HEK293 (cell line): ENCODE measurements around the gene TARDBP.

Experiments
- GLI2 ChIP-seq: fragments of 450-650 bp; formaldehyde crosslinking; IDR thresholded peaks from 2 replicates; pipeline ENCODE4; 2017; ENCODE audit warnings: missing biosample characterization, missing genetic modification characterization, low read depth, borderline replicate concordance
- HOXC10 ChIP-seq: sonication (generic); formaldehyde crosslinking; IDR thresholded peaks from 2 replicates; pipeline ENCODE4 v1.8.1; 2023; ENCODE audit warnings: mild to moderate bottlenecking, missing genetic modification reagents
- HOXD13 ChIP-seq: sonication (generic); formaldehyde crosslinking; IDR thresholded peaks from 2 replicates; pipeline ENCODE4 v1.8.0; 2022; ENCODE audit warnings: missing genetic modification reagents, borderline replicate concordance
- KLF9 ChIP-seq: fragments of 450-650 bp; formaldehyde crosslinking; IDR thresholded peaks from 2 replicates; pipeline ENCODE4 v1.5.1; 2016; ENCODE audit warnings: missing biosample characterization, missing genetic modification characterization, low read depth
- REPIN1 ChIP-seq: fragments of 450-650 bp; formaldehyde crosslinking; IDR thresholded peaks from 2 replicates; pipeline ENCODE4 v1.5.1; 2017; ENCODE audit warnings: missing biosample characterization, missing genetic modification characterization, low read depth
- SCRT1 ChIP-seq: fragments of 450-650 bp; formaldehyde crosslinking; IDR thresholded peaks from 2 replicates; pipeline ENCODE4 v1.5.1; 2016; ENCODE audit warnings: missing biosample characterization, missing genetic modification characterization, borderline replicate concordance
- SCRT2 ChIP-seq: fragments of 450-650 bp; formaldehyde crosslinking; IDR thresholded peaks from 2 replicates; pipeline ENCODE4 v1.5.1; 2016; ENCODE audit warnings: missing biosample characterization, missing genetic modification characterization
- SETDB1 ChIP-seq: IDR thresholded peaks from one replicate; pipeline ENCODE4 v1.6.1; 2017; ENCODE audit warnings: mild to moderate bottlenecking, low read length, moderate library complexity, mixed read lengths; ENCODE audit not compliant: insufficient read length
- YY1 ChIP-seq: fragments of 450-650 bp; formaldehyde crosslinking; IDR thresholded peaks from 2 replicates; pipeline ENCODE4 v1.5.1; 2018; ENCODE audit warnings: missing biosample characterization, missing genetic modification characterization
- ZBTB20 ChIP-seq: fragments of 450-650 bp; formaldehyde crosslinking; IDR thresholded peaks from 2 replicates; pipeline ENCODE4 v1.5.1; 2016; ENCODE audit warnings: missing biosample characterization, missing genetic modification characterization
- ZBTB48 ChIP-seq: fragments of 450-650 bp; formaldehyde crosslinking; IDR thresholded peaks from 2 replicates; pipeline ENCODE4 v1.5.1; 2016; ENCODE audit warnings: missing biosample characterization, missing genetic modification characterization
- ZFHX2 ChIP-seq: fragments of 450-650 bp; formaldehyde crosslinking; conservative IDR thresholded peaks from 2 replicates; pipeline ENCODE4 v1.5.1; 2016; ENCODE audit warnings: missing biosample characterization, missing genetic modification characterization
- ZNF112 ChIP-seq: fragments of 450-650 bp; formaldehyde crosslinking; IDR thresholded peaks from 2 replicates; pipeline ENCODE4 v1.5.0; 2017; ENCODE audit warnings: missing biosample characterization, missing genetic modification characterization
- ZNF133 ChIP-seq: fragments of 450-650 bp; formaldehyde crosslinking; IDR thresholded peaks from 2 replicates; pipeline ENCODE4 v1.5.1; 2016; ENCODE audit warnings: missing biosample characterization, missing genetic modification characterization
- ZNF138 ChIP-seq: fragments of 450-650 bp; formaldehyde crosslinking; IDR thresholded peaks from 2 replicates; pipeline ENCODE4 v1.5.1; 2016; ENCODE audit warnings: missing biosample characterization, missing genetic modification characterization, borderline replicate concordance
- ZNF157 ChIP-seq: fragments of 450-650 bp; formaldehyde crosslinking; IDR thresholded peaks from 2 replicates; pipeline ENCODE4 v1.5.1; 2016; ENCODE audit warnings: missing biosample characterization, missing genetic modification characterization
- ZNF391 ChIP-seq: fragments of 450-650 bp; formaldehyde crosslinking; IDR thresholded peaks from 2 replicates; pipeline ENCODE4 v1.5.1; 2016; ENCODE audit warnings: low read depth, missing biosample characterization, missing genetic modification characterization, borderline replicate concordance
- ZNF426 ChIP-seq: fragments of 450-650 bp; formaldehyde crosslinking; IDR thresholded peaks from 2 replicates; pipeline ENCODE4 v1.5.1; 2017; ENCODE audit warnings: missing biosample characterization, missing genetic modification characterization, mild to moderate bottlenecking, inconsistent platforms, moderate library complexity
- ZNF501 ChIP-seq: fragments of 450-650 bp; formaldehyde crosslinking; IDR thresholded peaks from 2 replicates; pipeline ENCODE4 v1.5.1; 2016; ENCODE audit warnings: missing biosample characterization, missing genetic modification characterization
- ZNF560 ChIP-seq: fragments of 450-650 bp; formaldehyde crosslinking; IDR thresholded peaks from 2 replicates; pipeline ENCODE4 v1.5.1; 2017; ENCODE audit warnings: missing biosample characterization, missing genetic modification characterization, borderline replicate concordance
- ZNF624 ChIP-seq: fragments of 450-650 bp; formaldehyde crosslinking; IDR thresholded peaks from 2 replicates; pipeline ENCODE4 v1.5.1; 2017; ENCODE audit warnings: missing biosample characterization, missing genetic modification characterization
- ZNF660 ChIP-seq: fragments of 450-650 bp; IDR thresholded peaks from 2 replicates; pipeline ENCODE4 v1.5.1; 2018; ENCODE audit warnings: missing biosample characterization, mild to moderate bottlenecking, missing genetic modification characterization
- ZNF747 ChIP-seq: fragments of 450-650 bp; formaldehyde crosslinking; IDR thresholded peaks from 2 replicates; pipeline ENCODE4 v1.5.1; 2016; ENCODE audit warnings: missing biosample characterization, missing genetic modification characterization
- ZSCAN16 ChIP-seq: fragments of 450-650 bp; formaldehyde crosslinking; IDR thresholded peaks from 2 replicates; pipeline ENCODE4 v1.5.1; 2016; ENCODE audit warnings: missing biosample characterization, missing genetic modification characterization
- ZXDB ChIP-seq: fragments of 450-650 bp; formaldehyde crosslinking; IDR thresholded peaks from 2 replicates; pipeline ENCODE4 v1.5.1; 2016; ENCODE audit warnings: missing biosample characterization, missing genetic modification characterization
- TF ChIP-seq, protein P1 (sequence below): fragments of 450-650 bp; formaldehyde crosslinking; IDR thresholded peaks from 2 replicates; pipeline ENCODE4 v1.5.1; 2016; ENCODE audit warnings: missing biosample characterization, missing genetic modification characterization
- TF ChIP-seq, protein P2 (sequence below): fragments of 450-650 bp; IDR thresholded peaks from 2 replicates; pipeline ENCODE4 v1.5.1; 2018; ENCODE audit warnings: missing biosample characterization, missing genetic modification characterization
- TF ChIP-seq, protein P3 (sequence below): fragments of 450-650 bp; formaldehyde crosslinking; optimal IDR thresholded peaks from 2 replicates; pipeline ENCODE3; 2016; ENCODE audit warnings: missing biosample characterization, mild to moderate bottlenecking, missing genetic modification characterization
- TF ChIP-seq, protein P4 (sequence below): fragments of 450-650 bp; formaldehyde crosslinking; IDR thresholded peaks from 2 replicates; pipeline ENCODE4 v1.5.1; 2016; ENCODE audit warnings: missing biosample characterization, missing genetic modification characterization
- TF ChIP-seq, protein P5 (sequence below): fragments of 450-650 bp; formaldehyde crosslinking; IDR thresholded peaks from 2 replicates; pipeline ENCODE4 v1.5.1; 2016; ENCODE audit warnings: missing biosample characterization, missing genetic modification characterization

TARDBP gene

DNA sequence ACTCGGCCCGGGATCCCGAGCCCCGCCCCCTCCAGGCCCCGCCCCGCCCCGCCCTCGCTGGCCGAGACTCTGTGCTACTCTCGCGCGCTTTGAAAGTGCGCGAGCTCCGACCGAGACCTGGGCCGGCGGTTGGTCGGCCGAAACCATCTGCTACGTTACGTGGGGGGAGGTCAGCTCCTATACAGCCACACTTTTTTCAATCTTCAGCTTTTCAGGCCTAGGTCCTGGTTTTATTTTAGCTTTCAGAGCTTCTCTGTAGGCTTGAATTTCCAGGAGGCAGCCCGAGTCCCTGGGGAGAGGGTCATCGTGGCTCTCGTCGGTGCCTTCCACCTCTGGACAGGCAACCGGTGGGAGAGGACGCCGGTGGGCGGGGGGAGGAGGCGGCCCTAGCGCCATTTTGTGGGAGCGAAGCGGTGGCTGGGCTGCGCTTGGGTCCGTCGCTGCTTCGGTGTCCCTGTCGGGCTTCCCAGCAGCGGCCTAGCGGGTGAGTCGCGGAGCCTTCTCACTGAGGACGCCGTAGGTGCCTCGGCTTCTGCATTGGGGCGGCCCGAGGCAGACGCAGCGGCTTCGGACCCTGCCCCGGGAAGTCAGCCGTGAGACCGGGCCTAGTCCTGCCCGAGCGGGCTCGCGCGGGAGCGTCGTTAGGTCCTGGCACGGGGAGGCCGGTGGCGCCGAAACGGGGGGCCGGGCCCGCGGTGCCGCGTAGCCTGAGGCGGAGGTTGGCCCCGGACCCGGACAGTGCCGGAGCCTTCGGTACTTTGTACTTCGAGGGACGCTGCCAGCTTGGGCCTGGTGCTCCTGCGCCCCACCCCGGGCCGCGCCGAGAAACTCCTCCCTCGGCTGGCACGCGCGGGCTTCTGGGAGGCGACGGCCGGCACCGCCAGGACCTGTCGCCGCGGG is at the start of gene TARDBP (continued):
- TF ChIP-seq, protein P1, sequence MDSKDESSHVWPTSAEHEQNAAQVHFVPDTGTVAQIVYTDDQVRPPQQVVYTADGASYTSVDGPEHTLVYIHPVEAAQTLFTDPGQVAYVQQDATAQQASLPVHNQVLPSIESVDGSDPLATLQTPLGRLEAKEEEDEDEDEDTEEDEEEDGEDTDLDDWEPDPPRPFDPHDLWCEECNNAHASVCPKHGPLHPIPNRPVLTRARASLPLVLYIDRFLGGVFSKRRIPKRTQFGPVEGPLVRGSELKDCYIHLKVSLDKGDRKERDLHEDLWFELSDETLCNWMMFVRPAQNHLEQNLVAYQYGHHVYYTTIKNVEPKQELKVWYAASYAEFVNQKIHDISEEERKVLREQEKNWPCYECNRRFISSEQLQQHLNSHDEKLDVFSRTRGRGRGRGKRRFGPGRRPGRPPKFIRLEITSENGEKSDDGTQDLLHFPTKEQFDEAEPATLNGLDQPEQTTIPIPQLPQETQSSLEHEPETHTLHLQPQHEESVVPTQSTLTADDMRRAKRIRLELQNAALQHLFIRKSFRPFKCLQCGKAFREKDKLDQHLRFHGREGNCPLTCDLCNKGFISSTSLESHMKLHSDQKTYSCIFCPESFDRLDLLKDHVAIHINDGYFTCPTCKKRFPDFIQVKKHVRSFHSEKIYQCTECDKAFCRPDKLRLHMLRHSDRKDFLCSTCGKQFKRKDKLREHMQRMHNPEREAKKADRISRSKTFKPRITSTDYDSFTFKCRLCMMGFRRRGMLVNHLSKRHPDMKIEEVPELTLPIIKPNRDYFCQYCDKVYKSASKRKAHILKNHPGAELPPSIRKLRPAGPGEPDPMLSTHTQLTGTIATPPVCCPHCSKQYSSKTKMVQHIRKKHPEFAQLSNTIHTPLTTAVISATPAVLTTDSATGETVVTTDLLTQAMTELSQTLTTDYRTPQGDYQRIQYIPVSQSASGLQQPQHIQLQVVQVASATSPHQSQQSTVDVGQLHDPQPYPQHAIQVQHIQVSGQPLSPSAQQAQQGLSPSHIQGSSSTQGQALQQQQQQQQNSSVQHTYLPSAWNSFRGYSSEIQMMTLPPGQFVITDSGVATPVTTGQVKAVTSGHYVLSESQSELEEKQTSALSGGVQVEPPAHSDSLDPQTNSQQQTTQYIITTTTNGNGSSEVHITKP, result peak; percentile 100
- TF ChIP-seq, protein P2, sequence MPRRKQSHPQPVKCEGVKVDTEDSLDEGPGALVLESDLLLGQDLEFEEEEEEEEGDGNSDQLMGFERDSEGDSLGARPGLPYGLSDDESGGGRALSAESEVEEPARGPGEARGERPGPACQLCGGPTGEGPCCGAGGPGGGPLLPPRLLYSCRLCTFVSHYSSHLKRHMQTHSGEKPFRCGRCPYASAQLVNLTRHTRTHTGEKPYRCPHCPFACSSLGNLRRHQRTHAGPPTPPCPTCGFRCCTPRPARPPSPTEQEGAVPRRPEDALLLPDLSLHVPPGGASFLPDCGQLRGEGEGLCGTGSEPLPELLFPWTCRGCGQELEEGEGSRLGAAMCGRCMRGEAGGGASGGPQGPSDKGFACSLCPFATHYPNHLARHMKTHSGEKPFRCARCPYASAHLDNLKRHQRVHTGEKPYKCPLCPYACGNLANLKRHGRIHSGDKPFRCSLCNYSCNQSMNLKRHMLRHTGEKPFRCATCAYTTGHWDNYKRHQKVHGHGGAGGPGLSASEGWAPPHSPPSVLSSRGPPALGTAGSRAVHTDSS (tag by site-specific recombination), result no peak
- TF ChIP-seq ZNF501 (tag by site-specific recombination) (peak; percentile 91), GLI2 (tag by site-specific recombination) (no peak), ZNF560 (no peak), ZSCAN16 (tag by site-specific recombination) (peak; percentile 67; the same call in 1 of the 2 replicates), ZNF624 (tag by site-specific recombination) (no peak), ZNF660 (tag by site-specific recombination) (peak; percentile 91), REPIN1 (tag by site-specific recombination) (peak; percentile 73; the same call in 1 of the 2 replicates), HOXD13 (CRISPR knock-in tag) (0 out of 2 replicates have a peak, but pooled peaks have one; percentile 46), YY1 (tag by site-specific recombination) (peak; percentile 90), ZNF391 (tag by site-specific recombination) (peak; percentile 86), SETDB1 (no peak), ZNF133 (tag by site-specific recombination) (no peak), ZNF747 (tag by site-specific recombination) (no peak), SCRT1 (tag by site-specific recombination) (peak; percentile 81), ZXDB (tag by site-specific recombination) (peak; percentile 87), ZNF426 (no peak), SCRT2 (tag by site-specific recombination) (peak; percentile 73; the same call in 1 of the 2 replicates), ZNF138 (tag by site-specific recombination) (no peak), ZFHX2 (peak; percentile 96), ZNF112 (no peak), KLF9 (peak; percentile 82), ZBTB20 (tag by site-specific recombination) (0 out of 2 replicates have a peak, but pooled peaks have one; percentile 44), ZNF157 (tag by site-specific recombination) (no peak), HOXC10 (no peak), ZBTB48 (tag by site-specific recombination) (peak; percentile 49; the same call in 1 of the 2 replicates)
- TF ChIP-seq, protein P3, sequence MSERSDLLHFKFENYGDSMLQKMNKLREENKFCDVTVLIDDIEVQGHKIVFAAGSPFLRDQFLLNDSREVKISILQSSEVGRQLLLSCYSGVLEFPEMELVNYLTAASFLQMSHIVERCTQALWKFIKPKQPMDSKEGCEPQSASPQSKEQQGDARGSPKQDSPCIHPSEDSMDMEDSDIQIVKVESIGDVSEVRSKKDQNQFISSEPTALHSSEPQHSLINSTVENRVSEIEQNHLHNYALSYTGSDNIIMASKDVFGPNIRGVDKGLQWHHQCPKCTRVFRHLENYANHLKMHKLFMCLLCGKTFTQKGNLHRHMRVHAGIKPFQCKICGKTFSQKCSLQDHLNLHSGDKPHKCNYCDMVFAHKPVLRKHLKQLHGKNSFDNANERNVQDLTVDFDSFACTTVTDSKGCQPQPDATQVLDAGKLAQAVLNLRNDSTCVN, result peak; percentile 96
- TF ChIP-seq, protein P4, sequence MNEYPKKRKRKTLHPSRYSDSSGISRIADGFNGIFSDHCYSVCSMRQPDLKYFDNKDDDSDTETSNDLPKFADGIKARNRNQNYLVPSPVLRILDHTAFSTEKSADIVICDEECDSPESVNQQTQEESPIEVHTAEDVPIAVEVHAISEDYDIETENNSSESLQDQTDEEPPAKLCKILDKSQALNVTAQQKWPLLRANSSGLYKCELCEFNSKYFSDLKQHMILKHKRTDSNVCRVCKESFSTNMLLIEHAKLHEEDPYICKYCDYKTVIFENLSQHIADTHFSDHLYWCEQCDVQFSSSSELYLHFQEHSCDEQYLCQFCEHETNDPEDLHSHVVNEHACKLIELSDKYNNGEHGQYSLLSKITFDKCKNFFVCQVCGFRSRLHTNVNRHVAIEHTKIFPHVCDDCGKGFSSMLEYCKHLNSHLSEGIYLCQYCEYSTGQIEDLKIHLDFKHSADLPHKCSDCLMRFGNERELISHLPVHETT (tag by site-specific recombination), result peak; percentile 94
- TF ChIP-seq, protein P5, sequence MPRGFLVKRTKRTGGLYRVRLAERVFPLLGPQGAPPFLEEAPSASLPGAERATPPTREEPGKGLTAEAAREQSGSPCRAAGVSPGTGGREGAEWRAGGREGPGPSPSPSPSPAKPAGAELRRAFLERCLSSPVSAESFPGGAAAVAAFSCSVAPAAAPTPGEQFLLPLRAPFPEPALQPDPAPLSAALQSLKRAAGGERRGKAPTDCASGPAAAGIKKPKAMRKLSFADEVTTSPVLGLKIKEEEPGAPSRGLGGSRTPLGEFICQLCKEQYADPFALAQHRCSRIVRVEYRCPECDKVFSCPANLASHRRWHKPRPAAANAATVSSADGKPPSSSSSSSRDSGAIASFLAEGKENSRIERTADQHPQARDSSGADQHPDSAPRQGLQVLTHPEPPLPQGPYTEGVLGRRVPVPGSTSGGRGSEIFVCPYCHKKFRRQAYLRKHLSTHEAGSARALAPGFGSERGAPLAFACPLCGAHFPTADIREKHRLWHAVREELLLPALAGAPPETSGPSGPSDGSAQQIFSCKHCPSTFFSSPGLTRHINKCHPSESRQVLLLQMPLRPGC (tag by site-specific recombination), result peak; percentile 32
